Activated CD8-positive, alpha-beta memory T cell treated with anti-CD3 and anti-CD28 coated beads, Interleukin-2, amount 50 U/mL, for 4 hours (primary cell): Measurements from ENCODE around the gene SPRED2.

Experiments
- DNase-seq: peaks from one replicate; pipeline ENCODE4 v3.0.0-alpha.2; 2020

SPRED2 gene, protein sequence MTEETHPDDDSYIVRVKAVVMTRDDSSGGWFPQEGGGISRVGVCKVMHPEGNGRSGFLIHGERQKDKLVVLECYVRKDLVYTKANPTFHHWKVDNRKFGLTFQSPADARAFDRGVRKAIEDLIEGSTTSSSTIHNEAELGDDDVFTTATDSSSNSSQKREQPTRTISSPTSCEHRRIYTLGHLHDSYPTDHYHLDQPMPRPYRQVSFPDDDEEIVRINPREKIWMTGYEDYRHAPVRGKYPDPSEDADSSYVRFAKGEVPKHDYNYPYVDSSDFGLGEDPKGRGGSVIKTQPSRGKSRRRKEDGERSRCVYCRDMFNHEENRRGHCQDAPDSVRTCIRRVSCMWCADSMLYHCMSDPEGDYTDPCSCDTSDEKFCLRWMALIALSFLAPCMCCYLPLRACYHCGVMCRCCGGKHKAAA

DNA sequence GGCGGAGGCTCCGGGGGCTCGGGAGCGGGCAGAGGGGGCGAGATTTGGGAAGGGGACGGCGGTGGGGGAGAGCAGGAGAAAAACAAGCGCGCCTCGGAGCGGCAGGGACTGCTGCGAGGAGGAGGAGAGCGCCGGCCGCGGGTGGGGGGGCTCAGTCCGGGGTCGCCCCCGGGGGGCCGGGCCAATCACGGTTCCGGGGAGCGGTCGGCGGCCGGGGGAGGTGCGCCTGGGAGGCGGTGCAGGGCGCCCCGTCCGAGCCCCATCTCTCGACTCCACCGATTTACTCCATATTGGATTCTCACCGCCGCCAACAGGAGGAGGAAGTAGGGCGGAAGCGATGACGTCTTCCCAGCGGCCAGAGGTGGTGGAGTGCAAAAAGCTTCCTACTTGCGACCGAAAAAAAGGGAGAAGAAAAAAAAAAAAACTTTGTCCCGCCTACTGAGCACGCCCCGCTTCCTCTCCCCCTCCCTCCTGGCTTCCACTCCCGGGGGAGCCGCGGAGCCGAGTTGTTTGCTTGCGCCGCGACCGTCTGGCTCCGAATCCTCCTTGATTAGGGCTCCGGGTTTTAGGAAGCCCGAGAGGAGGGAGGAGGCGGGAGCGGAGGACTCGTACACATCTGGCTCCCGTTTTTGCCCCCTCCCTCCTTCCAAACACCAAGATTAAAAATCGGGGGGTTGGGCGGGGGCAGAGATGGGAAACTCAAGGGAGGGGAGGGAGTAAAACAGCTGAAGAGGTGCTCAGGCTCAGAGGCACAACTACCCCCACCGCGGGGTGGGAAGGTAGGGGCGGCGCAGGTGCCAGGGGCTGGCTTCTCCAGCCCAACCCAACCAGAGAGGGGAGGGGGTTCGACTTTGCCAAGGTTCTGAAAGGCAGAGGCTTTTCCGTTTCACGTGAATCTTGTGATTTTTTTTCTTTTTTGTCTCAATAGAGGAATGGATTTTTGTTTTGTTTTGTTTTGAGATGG, at the start of gene SPRED2:
Gene SPRED2 (minus strand): TSS at position 373 of the 964 bp plus-strand sequence. CDS start 612 bp downstream, outside the sequence.
- peak; percentile 53 for DNase-seq

DNA sequence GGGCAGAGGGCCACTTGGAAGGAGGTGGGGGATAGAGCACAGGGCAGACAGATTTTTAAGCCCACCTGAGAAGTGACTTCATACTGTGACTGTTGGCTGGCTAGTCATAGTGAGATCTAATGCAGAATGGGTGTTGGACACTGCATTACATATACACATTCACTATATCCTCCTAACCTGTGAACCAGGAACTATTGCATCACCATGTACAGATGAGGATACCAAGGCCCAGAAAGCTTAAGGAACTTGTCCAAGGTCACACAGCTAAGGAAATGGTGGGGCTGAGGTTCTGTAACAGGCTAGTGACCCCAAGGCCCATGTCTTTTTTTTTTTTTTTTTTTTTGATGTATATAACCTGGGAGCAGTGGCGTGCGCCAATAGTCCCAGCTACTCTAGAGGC, 49.6 kb upstream of the SPRED2 start:
- DNase-seq: no peak

DNA sequence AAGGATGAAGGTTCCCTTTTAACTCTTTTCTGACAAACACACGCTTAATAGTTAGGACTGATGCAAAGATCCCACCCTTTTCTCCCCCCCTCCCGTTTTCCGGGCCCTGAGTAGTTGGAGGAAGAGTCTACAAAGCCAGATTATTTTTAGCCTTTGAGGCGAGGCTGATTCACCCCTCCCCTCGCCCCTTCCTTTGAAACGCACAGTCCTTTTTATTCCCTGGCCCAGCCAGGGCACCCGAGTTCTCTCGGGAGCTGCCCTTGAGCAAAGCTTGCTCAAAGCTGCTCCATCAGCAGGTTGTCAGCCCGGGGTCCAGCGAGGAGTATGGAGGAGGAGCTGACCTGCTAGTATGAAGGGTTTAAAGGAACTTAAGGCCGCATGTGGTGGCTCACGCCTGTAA, 47.1 kb upstream of the SPRED2 start:
- DNase-seq: no peak

- no peak for DNase-seq
Observed at GRCh38 chr2:65478498-65479135, 46.2 kb upstream of the SPRED2 start.

DNA sequence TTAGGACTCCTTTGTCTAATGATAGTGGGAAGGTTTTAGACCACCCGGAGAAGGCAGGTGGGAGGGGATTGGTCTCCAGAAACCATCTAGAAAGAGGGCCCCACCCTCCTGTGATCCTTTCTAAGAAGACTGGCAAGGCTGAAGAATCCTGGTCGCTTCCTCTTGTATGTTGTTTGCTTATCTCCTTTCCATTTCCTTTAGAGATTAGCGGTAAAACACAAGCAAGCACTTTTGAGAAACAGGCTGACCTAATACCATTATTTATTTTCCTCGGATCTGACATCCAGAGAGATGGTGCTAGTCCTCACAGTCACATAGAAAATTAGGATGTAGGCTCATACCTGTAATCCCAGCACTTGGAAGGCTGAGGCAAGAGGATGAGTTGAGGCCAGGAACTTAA, 45.2 kb upstream of the SPRED2 start:
- DNase-seq: no peak

DNA sequence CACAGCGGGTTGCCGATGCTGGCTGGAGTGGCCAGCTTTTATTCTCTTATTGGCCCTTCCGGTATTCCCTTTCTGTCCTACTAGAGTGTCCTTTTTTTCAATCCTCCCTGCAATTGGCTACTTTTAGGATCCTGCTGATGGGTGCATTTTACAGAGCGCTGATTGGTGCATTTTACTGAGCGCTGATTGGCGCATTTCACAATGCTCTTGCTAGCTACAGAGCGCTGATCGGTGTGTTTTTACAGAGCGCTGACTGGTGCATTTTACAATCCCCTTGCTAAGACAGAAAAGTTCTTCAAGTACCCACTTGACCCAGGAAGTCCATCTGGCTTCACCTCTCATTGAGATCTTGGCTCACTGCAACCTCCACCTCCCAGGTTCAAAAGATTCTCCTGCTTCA, 44.4 kb upstream of the SPRED2 start:
- no peak for DNase-seq

DNA sequence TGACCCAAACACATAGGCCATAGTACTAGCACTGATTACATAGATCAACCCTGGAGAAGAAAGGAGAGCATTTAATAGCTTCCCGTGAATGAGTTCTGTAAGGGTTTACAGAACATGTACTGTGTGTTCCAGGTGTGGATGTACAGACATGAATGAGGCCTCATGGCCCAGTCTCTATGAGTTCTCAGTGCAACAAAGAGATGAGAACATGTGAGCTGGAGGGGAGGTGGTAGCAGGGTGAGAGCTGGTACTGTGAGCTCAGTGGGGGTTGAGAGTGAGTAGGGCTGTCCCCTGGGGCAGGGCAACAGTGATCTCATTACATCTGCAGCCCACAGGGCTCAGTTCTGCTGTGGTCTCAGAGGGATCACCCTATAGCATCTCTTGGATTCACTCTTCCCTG, 42.6 kb upstream of the SPRED2 start:
- no peak for DNase-seq

DNA sequence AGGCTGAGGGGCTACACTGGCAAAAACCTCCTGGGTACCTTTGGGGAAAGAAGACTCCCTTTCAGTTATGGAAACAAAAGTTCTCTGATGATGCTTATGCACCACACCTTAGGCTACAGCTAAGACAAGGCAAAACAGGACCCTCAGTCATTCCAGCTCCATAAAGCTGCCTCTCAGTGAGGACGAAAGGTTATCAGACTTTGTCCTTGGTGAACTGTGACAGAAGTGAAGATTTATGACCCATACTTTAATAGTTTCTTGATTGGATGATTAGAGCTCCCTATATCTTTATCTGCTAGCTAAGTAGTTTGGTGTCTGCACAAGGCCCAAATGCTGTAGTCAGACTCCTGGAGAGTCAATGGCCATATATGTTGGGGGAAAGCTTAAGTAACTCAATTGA, 40.6 kb upstream of the SPRED2 start:
- DNase-seq: no peak

DNA sequence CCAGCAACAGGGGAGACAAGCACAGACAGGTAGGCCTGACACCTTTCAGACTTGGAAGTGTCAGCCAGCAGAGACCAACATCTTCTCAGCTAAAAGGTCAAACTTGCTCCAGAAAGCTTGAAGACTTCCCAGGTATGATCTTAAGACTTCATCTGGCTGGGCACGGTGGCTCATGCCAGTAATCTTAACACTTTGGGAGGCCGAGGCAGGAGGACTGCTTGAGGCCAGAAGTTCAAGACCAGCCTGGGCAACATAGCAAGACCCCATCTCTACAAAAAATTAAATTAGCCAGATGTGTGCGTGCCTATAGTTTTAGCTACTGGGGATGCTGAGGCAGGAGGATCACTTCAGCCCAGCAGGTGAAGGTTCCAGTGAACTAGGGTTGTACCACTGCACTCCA, 39.0 kb upstream of the SPRED2 start:
- no peak for DNase-seq

DNA sequence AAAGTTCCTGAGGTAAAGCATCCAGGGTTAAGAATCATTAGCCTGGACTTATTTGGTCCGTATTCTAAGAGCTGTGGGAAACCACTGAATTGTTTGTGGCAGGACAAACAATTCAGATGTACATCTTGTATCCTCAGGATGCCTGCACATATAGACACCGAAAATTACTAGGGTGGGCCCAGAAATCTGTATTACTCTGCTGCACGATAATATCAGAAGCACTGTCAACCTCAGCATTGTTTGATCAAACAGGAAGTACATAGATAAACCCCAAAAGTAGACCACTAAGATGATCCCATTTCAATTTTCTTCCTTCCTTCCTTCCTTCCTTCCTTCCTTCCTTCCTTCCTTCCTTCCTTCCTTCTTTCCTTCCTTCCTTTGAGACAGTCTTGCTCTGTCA, 34.2 kb upstream of the SPRED2 start:
- no peak for DNase-seq

DNA sequence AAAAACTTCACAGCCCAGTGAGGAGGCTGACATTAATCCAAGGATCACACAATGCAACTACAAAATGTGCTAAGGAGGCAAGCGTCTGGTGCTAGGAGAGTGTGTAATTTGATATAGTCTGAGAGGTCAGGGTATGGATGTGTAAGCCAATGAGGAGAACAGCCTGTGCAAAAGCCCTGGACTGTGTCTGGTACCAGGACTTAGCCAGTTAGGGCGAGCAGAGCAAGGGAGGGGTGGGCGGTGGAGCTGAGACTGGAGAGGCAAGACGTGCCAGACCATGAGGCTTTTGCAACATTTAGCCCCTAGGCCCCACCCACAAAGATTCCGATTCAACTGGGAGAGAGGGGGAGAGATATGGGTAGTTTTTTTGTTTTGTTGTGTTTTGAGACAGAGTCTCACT, 33.5 kb upstream of the SPRED2 start:
- no peak for DNase-seq

DNA sequence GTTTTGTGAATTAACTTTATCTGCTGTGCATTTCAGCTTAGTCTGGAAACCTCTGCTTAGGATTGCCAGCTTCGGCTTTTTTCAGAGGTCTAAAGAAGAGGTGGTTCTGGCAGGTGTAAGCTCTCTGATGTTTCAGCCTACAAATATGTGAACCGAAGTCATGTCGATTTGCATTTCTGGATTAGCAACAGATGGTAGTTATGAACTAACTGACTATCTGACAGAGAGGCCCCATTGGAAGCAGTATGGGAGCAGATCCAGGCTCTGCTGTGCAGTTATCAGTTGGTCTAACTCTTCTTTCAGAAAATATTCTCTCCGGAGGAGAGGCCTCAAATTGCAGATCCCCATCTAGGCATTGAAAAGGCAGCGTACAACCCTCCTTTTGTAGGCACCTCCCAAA, 32.7 kb upstream of the SPRED2 start:
- no peak for DNase-seq

GRCh38 chr2:65464604-65465003, 32.2 kb upstream of the SPRED2 start:
- no peak for DNase-seq

DNA sequence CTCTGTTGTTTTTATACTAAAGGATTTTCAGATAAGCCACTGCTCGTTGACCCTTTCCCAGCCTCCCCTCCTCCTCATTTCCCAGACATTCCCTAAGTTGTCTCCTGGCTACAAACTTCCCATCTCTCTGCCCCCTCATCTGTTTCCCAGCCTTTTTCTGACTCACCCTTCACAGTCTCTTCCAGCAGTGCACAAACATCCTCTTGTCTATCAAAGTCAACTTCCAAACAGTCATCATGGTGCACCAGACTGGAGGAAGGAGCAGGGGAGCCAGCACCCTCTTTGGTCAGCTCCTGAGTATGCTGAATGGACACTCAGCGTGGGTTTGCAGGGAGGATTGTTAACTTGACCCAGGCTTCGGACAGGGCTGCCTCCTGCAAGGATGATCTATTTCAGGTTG, 26.6 kb upstream of the SPRED2 start:
- DNase-seq: no peak

DNA sequence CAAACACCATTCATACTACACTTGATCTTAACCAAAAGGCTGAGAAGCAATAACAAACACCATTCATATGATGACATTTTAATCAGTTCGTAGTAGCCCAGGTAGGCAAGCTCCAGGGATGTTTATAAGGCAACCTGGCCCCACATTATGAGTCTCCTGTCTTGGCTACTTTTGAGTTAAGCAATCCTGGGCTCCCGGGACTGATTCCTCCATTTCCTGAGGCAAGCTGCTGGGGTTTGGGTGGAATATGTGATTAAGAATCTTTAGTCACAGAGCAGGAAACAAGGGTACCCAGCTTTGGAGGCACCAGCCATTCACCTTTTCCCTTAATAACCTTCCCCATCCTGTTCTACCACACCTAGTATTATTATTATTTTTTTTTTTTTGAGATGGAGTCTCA, 24.5 kb upstream of the SPRED2 start:
- no peak for DNase-seq

DNA sequence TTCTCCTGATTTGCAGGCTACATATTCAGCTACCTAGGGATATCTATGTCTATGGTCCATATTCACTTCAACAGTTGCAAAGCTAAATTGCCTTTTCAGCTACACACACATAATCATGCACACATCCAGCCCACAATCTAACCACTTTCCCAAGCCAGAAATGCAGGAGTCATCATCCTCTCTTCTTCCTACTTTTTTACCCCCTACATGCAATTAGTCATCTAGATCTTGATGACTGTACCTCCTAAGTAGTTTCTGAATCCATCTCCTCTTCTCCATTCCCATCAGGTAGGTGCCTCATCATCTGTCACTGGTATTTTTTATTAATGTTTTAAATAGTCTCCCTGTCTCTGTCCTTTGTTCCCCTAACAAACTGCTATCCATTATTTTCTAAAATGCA, 23.7 kb upstream of the SPRED2 start:
- no peak for DNase-seq

- no peak for DNase-seq
Observed at GRCh38 chr2:65453916-65454315, 21.5 kb upstream of the SPRED2 start.

- no peak for DNase-seq
Observed at GRCh38 chr2:65452150-65452895, 19.9 kb upstream of the SPRED2 start.

DNA sequence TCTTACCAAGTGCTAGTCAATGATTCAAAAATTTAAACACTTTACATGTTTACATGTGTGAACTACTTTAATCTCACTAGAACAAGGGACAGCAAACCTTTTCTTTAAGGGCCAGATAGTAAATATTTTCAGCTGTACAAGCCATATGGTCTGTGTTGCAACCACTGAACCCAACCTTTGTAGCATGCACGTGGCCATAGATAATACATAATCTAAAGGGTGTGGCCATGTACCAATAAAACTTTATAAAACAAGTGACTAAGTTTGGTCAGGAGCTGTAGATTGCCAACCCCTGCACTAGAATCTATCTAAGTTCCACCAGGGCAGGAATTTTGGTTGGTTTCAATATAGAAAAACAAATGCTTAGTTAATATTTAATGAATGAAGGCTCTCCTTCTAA, 18.4 kb upstream of the SPRED2 start:
- no peak for DNase-seq

- no peak for DNase-seq
Observed at GRCh38 chr2:65450393-65450792, 18.0 kb upstream of the SPRED2 start.

DNA sequence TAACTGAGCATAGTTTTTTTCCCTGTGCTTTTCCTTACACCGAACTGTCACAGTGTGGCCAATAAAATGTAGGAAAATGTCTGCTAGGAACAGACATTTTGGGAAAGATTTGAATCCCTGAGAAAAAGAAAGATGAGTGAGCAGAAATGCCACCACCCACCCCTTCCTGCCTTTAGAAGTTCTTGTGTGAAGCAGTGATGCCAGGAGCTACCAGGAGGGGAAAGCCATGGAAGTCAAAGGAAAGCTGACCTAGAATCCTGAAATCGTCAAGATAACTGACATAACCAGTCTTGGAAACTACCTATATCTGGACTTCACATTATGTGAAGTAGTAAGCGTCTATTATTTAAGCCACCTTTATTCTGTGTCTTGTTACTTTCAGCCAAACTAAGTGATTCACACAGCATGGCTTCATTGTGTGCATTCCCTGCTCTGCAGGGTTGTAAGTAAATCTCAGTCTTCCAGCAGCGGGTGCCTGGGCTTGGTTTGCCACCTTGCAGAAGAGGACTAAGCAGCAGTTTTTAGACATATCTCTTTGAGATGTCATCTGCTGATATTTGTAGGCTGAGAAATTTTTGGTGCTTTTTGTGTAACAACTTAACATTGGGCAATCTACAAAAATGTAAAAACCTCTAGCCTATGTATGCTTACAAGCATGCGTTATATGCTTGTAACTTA, 11.2 kb upstream of the SPRED2 start:
- no peak for DNase-seq

- no peak for DNase-seq
Observed at GRCh38 chr2:65442420-65443020, 10.1 kb upstream of the SPRED2 start.
